ENCODE measurements around the gene TBPL2.

DNA sequence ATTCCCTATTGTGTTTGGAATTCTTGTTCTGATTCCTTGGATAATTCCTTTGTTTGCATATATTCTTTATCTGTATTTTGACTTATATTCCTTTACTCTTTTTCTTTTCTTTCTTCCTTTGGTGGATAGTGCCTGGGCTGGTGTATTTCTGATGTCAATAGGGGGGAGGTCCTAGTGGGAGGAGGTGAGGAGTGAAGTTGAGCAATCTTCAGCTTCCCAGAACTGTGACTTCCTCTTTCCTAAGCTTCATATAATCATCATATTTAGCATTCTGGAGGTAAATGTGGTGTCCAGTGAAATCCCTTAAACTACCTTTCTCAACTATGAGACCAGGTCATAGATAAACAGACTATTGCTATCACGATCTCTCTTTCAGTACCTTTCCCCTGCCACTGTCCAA lies 29.6 kb upstream of the TBPL2 start:
- TF ChIP-seq POLR2A (IDR thresholded peaks at IDR 0.05): no peak
- TF ChIP-seq, protein P1, sequence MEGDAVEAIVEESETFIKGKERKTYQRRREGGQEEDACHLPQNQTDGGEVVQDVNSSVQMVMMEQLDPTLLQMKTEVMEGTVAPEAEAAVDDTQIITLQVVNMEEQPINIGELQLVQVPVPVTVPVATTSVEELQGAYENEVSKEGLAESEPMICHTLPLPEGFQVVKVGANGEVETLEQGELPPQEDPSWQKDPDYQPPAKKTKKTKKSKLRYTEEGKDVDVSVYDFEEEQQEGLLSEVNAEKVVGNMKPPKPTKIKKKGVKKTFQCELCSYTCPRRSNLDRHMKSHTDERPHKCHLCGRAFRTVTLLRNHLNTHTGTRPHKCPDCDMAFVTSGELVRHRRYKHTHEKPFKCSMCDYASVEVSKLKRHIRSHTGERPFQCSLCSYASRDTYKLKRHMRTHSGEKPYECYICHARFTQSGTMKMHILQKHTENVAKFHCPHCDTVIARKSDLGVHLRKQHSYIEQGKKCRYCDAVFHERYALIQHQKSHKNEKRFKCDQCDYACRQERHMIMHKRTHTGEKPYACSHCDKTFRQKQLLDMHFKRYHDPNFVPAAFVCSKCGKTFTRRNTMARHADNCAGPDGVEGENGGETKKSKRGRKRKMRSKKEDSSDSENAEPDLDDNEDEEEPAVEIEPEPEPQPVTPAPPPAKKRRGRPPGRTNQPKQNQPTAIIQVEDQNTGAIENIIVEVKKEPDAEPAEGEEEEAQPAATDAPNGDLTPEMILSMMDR (IDR thresholded peaks at IDR 0.05): no peak
